ENCODE results near the gene DCLK1. TPM values are rescaled to one million over a fixed set of nuclear protein-coding genes. Genes with fewer than 3 reads are reported as not detected.

Gene DCLK1
- total RNA-seq, 6 experiments from 2014 or later = 0.07 to 0.12 (median 0.10) TPM; not detected in 2

DNA sequence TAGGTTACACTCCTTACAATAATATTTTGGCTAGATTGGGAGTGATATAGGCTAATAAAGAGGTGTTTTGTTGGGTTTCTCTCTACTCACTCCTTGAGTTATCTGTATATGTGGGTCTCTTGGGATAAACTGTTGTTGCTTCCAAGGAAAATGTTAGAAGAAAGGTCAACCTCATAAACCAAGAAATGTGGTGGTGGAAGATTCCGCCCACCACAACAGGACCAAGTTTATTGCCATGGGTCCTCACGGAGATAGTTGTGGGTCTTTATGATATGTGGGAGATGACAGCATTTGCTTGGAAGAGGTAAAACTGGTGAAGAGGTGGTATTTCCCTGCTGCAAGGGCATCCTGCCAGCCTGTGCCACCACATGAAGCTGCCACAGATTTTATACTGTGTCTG lies 259.6 kb downstream of the DCLK1 start:
- intact Hi-C loops (cut with DNase I) = no loop called here
- H3K4me1 ChIP-seq = no peaks in the 10 kb centered on the region
- no peaks in the 10 kb centered on the region for H3K27me3 ChIP-seq
- 34% methylated on average over 2 of the region's 2 CpGs for WGBS (ENCODE audit: insufficient coverage, low coverage, low lambda C conversion rate, missing lambda C conversion rate)
- no peak overlapping the region for H3K4me3 ChIP-seq
- TF ChIP-seq, protein P1, sequence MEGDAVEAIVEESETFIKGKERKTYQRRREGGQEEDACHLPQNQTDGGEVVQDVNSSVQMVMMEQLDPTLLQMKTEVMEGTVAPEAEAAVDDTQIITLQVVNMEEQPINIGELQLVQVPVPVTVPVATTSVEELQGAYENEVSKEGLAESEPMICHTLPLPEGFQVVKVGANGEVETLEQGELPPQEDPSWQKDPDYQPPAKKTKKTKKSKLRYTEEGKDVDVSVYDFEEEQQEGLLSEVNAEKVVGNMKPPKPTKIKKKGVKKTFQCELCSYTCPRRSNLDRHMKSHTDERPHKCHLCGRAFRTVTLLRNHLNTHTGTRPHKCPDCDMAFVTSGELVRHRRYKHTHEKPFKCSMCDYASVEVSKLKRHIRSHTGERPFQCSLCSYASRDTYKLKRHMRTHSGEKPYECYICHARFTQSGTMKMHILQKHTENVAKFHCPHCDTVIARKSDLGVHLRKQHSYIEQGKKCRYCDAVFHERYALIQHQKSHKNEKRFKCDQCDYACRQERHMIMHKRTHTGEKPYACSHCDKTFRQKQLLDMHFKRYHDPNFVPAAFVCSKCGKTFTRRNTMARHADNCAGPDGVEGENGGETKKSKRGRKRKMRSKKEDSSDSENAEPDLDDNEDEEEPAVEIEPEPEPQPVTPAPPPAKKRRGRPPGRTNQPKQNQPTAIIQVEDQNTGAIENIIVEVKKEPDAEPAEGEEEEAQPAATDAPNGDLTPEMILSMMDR (IDR thresholded peaks at IDR 0.05) = no peak
- TF ChIP-seq POLR2A (IDR thresholded peaks at IDR 0.05) = no peak
- no peaks in the 10 kb centered on the region for H3K36me3 ChIP-seq
- DNase-seq (no peak), ATAC-seq (no peak)
- no peak overlapping the region for H3K27ac ChIP-seq
- no peaks in the 10 kb centered on the region for H3K9me3 ChIP-seq

DNA sequence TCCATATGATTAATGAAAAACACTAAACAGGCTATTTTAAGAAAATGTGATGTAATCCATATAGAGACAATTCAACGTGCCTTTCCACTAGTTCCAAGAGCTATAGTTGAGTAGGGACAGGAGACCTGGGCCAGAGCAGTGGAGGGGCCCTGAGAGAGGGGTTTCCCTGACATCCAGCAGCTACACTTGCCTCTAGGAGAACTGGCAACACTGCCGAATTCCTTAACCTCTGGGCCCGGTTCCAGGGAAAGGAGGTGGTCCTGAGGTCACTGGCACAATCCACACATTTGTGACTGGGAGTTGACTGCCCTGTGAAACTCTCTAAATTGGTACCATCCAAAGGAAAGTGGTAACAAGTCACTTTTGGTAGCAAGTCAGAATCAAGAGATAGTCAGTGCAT lies 264.4 kb downstream of the DCLK1 start:
- H3K36me3 ChIP-seq = no peaks in the 10 kb centered on the region
- no peaks in the 10 kb centered on the region for H3K4me1 ChIP-seq
- H3K4me3 ChIP-seq = no peak overlapping the region
- ATAC-seq (no peak), DNase-seq (no peak)
- no peaks in the 10 kb centered on the region for H3K27me3 ChIP-seq
- intact Hi-C loops (cut with DNase I) = no loop called here
- WGBS (ENCODE audit: insufficient coverage, low coverage, low lambda C conversion rate, missing lambda C conversion rate) = 28% methylated on average over 3 of the region's 3 CpGs
- TF ChIP-seq, protein P1 (IDR thresholded peaks at IDR 0.05) = no peak
- no peak for TF ChIP-seq POLR2A (IDR thresholded peaks at IDR 0.05)
- H3K27ac ChIP-seq = no peak overlapping the region
- H3K9me3 ChIP-seq = no peaks in the 10 kb centered on the region

DNA sequence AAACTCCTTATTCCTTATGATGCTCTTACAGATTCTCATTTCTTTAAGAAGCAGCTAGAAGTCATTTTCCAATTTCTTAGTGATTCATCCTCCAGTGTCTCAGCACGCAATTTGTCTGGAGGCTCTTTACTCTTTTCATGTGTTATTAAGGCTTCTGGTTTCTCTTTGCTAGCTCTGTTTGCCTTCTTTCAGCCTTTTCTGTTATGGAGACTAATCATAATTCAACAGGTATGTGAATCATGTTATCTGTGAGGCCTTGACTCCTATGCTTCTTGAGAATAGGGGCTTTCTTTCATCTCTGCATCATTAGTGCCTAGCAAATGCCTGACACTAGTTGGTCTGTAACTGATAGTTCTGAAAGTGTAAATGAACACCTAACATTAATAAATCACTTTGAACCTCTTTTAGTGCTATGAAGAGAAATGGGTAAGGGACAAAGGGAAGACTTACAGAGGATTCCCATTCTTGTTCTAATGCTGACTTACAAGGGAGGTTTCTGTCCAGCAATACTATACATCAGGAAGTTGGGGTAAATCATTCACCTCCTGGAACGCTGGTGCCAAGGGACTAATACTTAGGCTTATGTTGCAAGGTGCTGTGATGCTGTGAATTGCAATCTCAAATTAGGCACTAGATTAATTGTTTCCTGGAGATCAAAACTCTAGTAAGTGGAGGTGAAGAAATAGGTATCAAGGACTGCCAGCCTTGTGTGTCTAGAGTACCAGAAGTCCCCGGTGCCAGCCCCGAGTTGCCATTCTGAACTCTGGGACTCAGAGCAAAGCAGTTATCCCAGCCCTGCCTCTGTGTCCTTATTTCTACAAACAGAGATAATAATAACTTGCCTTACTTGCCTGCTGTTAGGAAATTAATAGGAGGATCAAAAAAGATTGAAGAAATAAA lies 265.6 kb downstream of the DCLK1 start:
- no peak for DNase-seq
- intact Hi-C loops (cut with DNase I) = no loop called here

DNA sequence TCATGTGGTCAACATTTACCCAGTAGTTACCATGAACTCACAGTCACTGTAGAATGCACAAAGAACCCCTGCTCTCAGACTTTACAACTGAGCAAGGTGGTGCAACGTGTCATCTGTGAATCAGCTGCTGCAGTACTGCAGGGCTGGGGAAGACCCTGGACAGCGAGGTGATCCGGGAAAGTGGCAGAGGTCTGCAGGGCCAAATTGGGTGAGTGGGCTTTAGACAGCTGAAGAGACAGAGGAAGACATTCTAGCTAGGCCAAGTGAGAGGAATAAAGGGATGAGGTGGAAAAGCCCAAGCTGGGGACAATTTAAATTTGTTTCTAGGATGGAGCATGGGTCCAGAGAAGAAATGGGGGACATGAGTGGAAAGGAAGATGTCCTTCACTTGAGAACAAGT lies 270.5 kb downstream of the DCLK1 start:
- Histone ChIP-seq H3K4me1 (no peaks in the 10 kb centered on the region), H3K36me3 (no peaks in the 10 kb centered on the region), H3K27ac (no peak overlapping the region), H3K9me3 (no peaks in the 10 kb centered on the region), H3K4me3 (no peak overlapping the region), H3K27me3 (no peaks in the 10 kb centered on the region)
- intact Hi-C loops (cut with DNase I) = no loop called here
- TF ChIP-seq, protein P1 (IDR thresholded peaks at IDR 0.05) = no peak
- no peak for TF ChIP-seq POLR2A (IDR thresholded peaks at IDR 0.05)
- WGBS (ENCODE audit: insufficient coverage, low coverage, low lambda C conversion rate, missing lambda C conversion rate) = 54% methylated on average over 3 of the region's 3 CpGs
- no peak for DNase-seq
- ATAC-seq = no peak

More for the DNA sequence above, 265.6 kb downstream of the DCLK1 start:
- no peak for TF ChIP-seq POLR2A (IDR thresholded peaks at IDR 0.05)
- TF ChIP-seq, protein P1 (IDR thresholded peaks at IDR 0.05) = no peak
- Histone ChIP-seq H3K9me3 (no peaks in the 10 kb centered on the region), H3K4me3 (no peak overlapping the region), H3K27me3 (no peaks in the 10 kb centered on the region), H3K36me3 (no peaks in the 10 kb centered on the region), H3K4me1 (no peaks in the 10 kb centered on the region), H3K27ac (no peak overlapping the region)
- no peak for ATAC-seq
- 70% methylated on average over 4 of the region's 4 CpGs for WGBS (ENCODE audit: insufficient coverage, low coverage, low lambda C conversion rate, missing lambda C conversion rate)

All from right lobe of liver (tissue), 6 donors.